Fibroblast of mammary gland (primary cell): ENCODE data around the gene USP14.

ENCODE experiments used
- DNase-seq: peaks from one replicate; pipeline ENCODE4 v3.0.0-alpha.2; 2010; ENCODE audit warnings: low read depth
- H3K4me3 ChIP-seq: 2 replicates; pipeline ENCODE4 v1.5.1; 2011; ENCODE audit warnings: low read depth, mild to moderate bottlenecking, low read length, moderate library complexity; ENCODE audit not compliant: control insufficient read depth
- CTCF ChIP-seq: conservative IDR thresholded peaks from 2 replicates; pipeline ENCODE4 v1.5.1; 2011; ENCODE audit warnings: low read depth, low read length, inconsistent platforms; ENCODE audit not compliant: control insufficient read depth, insufficient read depth

USP14 gene

DNA sequence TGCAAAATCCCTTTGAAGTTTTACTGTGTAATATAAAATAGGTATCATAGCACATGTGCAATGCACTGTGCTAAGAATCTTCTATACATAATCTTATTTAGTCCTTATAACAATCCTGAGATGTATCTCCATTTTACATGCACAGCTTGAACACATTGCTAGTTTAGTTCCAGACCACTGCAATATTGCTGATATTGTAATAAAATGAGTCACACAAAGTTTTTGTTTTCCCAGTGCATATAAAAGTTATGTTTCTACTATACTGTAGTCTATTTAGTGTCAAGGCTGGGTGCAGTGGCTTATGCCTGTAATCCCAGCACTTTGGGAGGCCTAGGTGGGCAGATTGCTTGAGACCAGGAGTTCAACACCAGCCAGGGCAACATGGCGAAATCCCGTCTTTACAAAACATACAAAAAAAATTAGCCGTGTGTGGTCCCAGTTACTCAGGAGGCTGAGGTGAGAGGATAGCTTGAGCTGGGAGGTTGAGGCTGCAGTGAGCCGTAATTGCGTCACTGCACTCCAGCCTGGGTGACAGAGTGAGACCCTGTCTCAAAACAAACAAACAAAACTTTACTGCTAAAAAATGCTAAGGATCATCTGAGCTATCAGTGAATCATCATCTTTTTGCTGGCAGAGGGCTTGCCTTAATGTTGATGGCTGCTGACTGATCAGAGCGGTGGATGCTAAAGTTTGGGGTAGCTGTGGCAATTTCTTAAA is 1.7 kb upstream of the USP14 start:
- no peak for TF ChIP-seq CTCF
- no peak overlapping the region for H3K4me3 ChIP-seq
- no peak for DNase-seq

DNA sequence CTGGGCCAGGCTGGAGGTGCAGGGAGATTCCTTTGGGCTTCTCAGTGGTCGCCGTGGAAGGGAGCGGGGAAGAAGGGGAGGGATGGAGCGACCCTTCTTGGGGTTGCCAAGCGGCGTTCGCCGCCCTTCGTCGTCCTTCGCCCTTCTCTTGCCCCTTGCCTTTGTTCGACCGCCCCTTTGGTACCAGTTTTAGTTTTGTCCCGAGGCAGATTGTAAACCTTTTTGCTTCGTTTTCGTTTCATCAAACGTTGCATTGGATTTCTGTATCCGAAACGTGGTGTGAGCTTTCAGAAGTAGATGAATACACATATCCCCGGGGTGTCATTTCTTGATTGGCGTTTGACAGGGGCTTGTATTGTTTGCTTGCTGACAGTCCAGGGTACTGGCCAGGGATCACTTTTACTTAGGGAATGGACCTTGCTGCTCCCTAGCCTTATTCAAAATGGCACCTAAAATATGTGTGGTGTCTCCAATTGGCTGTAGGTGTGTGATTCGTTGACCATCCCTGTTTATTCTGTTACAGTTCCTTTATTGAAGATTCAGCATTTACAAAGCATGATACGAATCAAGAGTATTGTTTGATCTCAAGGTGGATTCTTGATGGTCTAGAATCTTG is 788 bp downstream of the USP14 start:
- no peak for DNase-seq
- H3K4me3 ChIP-seq = peak overlapping the region; percentile 94
- no peak for TF ChIP-seq CTCF

DNA sequence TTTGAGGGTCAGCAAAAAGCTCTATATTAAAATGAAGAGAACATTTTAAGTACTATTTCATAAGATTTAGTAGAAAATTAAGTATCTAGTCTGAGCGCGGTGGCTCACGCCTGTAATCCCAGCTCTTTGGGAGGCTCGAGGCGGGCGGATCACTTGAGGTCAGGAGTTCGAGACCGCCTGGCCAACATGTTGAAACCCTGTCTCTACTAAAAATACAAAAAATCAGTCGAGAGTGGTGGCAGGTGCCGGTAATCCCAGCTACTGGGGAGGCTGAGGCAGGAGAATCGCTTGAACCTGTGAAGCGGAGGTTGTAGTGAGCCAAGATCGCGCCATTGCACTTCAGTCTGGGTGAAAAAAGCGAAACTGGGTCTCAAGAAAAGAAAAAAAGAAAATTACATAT is 1.6 kb downstream of the USP14 start:
- H3K4me3 ChIP-seq = peak overlapping the region; percentile 94
- no peak for TF ChIP-seq CTCF
- no peak for DNase-seq

DNA sequence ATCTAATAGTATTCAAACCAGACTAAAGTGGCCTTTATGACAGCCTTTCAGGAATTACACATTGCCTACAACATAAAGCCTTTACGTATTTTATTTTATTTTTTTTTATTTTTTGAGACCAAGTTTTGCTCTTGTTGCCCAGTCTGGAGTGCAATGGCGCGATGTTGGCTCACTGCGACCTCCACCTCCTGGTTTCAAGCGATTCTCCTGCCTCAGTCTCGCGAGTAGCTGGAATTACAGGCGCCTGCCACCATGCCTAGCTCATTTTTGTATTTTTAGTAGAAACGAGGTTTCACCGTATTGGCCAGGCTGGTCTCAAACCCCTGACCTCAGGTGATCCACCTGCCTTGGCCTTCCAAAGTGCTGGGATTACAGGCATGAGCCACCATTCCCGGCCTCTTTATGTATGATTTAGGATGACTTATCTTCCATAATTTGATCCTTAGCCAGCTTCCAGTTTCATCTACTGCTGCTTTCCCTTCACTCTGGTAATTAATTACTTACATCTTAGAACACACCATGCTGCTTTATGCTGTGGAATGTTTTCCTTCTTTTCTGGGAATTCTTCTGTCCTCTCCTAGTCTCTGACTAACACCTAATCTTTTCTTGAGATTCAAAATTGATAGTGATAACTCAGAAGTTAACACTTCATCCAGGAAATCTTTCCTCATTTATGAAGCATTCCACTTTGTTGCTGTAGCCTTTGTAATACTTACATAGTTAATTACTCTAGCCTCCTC is 2.6 kb downstream of the USP14 start:
- no peak for DNase-seq
- no peak for TF ChIP-seq CTCF
- no peak overlapping the region for H3K4me3 ChIP-seq

- H3K4me3 ChIP-seq = no peak overlapping the region
- DNase-seq = no peak
- no peak for TF ChIP-seq CTCF
These were observed 14.0 kb downstream of the USP14 start for GRCh38 chr18:172361-172760.

DNA sequence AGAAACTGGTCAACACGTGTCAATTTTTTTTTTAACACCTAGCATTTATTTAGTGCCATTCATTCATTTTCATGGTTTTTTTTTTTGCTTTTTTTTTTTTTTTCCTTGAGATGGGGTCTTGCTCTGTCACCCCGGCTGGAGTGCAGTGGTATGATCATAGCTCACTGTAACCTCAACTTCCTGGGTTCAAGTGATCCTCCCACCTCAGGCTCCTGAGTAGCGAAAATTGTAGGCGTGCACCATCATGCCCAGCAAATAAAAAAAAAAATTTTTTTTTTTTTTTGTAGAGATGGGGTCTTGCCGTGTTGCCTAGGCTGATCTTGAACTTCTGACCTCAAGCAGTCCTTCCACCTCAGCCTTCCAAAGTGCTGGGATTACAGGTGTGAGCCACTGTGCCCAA is 21.1 kb downstream of the USP14 start:
- DNase-seq = no peak
- no peak overlapping the region for H3K4me3 ChIP-seq
- TF ChIP-seq CTCF = no peak
